ENCODE measurements around the gene PYDC1.
"Not testable (repeated sequence)": the region's sequence is repeated elsewhere in the genome, so short reads cannot be mapped to it uniquely, and the experiment has no call there.

Gene PYDC1

DNA sequence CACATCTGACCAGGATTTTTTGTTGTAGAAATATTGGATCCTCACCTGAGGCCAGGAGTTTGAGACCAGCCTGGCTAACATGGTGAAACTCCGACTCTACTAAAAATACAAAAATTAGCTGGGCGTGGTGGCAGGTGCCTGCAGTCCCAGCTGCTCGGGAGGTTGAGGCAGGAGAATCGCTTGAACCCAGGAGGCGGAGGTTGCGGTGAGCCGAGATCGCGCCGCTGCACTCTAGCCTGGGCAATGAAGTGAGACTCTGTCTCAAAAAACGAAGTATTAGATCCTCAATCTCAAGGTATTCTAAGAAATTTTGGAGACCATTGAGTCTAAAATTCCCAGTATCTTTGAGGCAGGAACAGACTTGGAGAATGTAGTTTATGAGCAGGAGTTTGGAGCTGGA, 21.1 kb downstream of the PYDC1 start:
- DNase-seq (ENCODE audit: low read depth): not testable (repeated sequence)

DNA sequence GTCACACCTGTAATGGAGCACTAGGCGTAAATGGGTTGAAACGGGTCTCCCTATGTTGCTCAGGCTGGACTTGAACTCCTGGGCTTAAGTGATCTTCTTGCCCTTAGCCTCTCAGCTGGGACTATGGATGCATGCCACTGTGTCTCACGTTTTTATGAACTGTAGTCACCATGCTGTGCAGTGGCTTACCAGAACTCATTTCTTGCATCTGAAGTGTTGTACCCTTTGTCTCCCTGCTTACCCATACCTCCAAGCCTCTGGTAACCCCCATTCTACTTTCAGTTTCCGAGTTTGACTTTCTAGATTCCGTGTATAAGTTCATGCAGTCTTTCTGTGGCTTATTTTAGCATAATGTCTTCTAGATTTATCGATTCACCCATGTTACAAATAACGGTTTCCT, 22.0 kb downstream of the PYDC1 start:
- DNase-seq (ENCODE audit: low read depth): no peak

DNA sequence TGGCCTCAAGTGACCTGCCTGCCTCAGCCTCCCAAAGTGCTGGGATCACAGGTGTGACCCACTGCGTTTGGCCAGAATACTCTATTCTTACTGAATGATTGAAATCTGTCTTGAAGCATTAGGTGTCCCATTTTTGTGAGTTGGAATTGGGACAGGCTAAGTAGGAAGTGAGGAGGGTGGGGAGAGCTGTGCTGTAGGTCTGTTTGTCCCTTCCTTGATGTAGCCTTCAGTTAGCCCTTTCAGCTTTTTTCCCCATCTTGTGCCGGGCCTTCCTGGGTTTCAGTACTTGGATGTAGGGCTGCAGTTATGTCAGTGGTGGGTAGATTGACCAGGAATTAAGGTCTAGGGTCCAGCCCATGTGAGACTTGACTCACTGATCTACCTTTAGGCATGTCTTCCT, 23.1 kb downstream of the PYDC1 start:
- no peak for DNase-seq (ENCODE audit: low read depth)

DNA sequence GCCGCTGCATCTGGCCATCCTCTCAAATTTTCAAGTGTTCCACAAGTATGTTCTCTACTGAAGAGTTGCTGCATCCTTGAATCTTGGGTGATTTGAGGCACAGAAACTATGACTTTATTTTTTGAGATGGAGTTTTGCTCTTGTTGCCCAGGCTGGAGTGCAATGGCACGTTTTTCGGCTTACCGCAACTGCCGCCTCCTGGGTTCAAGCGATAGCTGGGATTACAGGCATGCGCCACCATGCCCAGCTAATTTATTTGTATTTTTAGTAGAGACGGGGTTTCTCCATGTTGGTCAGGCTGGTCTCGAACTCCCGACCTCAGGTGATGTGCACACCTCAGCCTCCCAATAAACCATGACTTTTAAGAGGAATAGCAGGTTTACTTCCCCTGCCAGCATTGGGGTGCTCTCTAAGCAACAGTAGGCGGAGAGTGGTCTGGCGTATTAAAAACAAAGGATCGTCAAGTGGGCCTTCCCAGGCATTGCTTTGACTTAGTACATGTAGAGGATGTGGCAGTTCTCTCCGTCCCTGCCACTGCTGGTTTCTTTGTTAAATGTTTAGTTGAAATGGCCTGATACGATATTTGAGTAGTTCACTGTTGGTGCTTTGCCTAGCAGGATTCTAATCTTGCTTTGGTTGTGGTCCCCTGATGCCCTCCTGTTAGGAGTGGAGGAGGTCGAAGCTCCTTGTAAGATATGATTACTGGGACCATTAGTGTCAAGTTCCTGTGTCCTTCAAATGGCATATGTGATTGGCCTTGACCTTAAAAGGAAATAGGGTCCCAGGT, 23.9 kb downstream of the PYDC1 start:
- no peak for DNase-seq (ENCODE audit: low read depth)

DNA sequence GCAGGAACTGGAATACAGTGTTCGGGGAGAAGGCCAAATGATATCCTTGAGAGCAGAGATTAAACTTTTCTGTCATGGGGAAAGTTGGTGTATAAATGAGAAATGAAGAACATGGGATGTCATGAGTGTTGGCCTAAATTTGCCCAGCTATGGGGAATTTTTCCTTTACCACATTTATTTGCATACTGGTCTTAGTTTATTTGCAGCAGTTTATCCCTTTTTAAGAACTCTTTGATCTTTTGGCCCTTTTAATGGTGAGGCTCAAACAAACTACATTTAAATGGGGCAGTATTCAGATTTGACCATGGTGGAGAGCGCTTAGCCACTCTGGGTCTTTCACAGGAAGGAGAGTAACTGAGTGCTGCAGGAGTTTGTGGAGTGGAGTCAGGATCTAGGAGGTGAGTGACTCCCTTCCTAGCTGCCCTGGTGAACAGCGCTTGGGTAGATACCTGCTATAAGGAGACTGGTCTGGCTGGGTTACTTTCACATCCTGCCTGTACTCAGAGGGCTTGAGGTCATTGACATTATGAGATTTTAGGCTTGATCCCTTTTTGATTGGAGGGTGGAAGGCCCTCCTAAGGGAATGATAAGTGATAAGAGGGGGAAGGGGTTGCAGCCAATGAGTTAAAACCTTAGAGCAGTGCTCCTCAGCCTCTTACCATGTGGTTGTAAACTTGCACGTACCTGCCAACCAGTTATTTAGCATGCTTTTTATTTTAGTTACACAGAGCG, 25.1 kb downstream of the PYDC1 start:
- no peak for DNase-seq (ENCODE audit: low read depth)

DNA sequence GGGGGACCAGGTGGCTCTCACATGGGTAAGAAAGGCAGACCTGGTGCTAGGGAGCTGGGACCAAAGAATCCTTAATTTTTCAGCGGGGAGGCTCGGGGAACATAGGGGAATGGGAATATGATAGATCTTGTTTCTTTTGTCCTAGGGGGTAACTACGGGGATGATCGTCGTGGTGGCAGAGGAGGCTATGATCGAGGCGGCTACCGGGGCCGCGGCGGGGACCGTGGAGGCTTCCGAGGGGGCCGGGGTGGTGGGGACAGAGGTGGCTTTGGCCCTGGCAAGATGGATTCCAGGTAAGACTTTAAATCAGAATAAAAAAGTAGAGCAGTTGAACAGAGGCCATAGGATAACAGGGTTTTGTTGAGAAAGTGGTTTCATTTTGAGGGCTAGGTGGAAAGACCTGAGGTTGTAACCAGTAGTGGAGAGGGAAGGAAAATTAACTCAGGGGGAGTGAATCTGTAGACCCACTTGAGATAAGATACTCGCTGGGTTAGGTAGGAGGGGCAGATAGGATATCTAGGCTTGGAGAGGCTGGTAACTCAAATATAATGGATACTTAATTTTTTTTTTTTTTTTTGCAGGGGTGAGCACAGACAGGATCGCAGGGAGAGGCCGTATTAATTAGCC, 26.0 kb downstream of the PYDC1 start:
- DNase-seq (ENCODE audit: low read depth): no peak

DNA sequence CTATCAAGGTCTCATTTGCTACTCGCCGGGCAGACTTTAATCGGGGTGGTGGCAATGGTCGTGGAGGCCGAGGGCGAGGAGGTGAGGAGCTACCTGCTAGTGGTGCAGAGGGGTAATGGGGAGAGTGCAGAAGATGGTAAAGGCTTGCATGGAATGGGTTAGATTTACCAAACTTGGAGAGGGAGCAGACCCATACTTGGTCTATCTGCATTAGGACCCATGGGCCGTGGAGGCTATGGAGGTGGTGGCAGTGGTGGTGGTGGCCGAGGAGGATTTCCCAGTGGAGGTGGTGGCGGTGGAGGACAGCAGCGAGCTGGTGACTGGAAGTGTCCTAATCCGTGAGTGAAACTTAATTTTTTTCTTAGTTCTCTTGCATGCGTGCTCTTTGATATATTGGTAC, 26.9 kb downstream of the PYDC1 start:
- no peak for DNase-seq (ENCODE audit: low read depth)

DNA sequence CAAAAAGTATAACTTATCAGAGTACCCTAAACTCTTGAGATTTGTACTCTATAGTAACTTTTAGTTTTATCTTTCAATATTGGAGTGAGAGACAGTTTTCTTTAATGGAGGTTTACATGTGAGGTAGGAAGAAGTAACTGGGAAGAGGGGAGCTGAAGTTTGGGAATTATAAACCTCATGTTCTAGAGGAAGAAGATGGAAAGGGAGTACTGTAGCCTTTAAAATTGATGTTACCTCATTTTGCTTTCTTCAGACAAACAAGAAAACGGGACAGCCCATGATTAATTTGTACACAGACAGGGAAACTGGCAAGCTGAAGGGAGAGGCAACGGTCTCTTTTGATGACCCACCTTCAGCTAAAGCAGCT, 27.5 kb downstream of the PYDC1 start:
- no peak for DNase-seq (ENCODE audit: low read depth)

DNA sequence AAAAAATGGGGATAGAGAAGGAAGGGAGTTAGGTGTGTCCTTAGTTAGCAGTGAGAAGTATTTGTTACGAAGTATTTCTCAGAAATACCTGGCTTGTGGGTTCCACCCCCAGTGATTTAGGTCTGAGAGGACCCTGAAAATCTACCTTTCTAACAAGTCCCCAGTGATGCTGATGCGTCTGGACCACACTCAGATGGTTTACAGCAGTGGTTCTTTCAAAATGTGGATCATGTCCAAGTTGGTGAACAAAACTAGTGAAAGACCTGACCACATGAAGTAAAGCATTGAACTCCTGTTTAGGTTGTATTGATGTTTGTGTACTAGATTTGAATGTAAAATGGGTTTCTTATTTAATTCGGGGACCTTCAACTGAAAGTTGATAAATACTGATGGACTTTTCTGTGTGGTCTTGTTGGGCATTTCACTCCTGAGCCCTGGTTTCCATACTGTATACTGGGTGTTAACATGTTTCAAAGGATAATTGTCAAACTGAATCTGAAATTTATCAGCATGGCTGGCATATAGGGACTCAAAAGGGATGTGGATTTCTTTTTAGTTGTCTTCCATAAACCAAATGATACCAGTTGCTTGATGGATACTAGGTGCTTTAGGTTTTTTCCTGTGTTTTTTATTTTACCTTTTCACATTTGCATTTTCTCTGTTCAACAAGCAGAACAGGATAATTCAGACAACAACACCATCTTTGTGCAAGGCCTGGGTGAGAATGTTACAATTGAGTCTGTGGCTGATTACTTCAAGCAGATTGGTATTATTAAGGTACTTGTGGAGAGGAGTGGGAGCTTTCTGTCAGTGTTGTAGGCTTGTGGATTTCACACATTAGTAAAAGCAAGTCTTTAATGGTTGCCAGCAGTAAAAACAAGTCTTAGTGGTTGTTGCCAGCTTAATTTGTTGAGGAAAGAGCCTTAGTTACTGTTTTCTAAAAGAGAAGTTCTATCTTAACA, 28.2 kb downstream of the PYDC1 start:
- DNase-seq (ENCODE audit: low read depth): no peak

DNA sequence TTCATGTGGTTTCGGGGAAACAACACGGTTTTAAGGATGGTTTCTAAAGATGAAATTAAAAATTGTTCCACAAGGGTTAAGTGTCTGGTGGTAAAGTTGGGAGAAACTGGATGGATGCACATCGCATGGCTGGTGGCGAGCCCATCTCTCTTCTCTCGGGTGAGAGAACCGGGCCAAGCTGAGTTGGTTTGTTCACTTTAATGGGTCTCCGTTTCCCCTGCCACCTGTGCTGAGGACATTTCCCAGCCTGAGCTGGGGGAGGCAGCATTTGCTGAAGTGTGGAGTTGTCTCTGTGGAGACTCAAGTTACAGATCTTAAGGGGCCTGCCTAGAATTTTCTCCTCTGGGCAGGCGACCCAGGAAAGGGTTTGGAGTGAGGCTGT, 29.1 kb downstream of the PYDC1 start:
- DNase-seq (ENCODE audit: low read depth): no peak

DNA sequence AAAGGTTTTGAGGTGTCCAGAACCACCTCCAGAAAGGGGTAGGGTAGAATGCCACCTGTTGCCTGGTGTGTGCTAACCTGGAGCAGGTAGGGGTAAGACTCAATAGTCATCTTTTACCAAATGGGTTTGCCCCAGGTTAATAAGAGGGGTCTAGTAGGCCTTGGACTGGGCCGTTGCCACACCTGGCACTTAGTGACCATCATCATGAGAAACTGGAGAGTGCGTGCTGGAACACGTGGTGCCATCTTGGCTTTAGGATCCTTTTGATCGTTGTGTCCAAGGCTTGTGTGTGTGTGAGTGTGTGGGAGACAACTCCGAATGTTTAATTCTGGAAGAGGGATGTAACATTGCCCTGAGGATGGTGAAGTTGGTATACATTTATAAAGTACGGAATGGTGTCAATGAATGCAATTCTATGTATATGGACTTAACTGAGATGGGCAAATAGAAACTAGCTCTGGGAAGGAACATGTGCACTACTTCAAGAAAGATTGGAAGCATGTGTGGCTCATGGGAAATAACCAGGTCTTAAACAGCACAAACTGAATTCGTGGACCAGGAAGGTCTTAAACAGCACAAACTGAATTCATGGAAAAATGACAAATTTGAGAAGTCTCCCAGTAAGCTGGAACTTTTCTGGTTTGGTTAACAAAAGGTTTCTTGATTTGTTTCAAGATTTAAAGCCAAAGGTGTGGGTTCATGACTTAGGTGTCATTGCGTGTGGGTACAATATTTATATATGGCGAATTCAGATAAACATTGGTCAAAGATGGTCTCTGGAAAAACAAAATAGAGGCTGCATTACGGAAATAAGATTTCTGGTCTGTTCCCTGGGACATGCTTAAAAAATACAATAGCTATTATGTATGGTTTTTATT, 29.8 kb downstream of the PYDC1 start:
- DNase-seq (ENCODE audit: low read depth): no peak

DNA sequence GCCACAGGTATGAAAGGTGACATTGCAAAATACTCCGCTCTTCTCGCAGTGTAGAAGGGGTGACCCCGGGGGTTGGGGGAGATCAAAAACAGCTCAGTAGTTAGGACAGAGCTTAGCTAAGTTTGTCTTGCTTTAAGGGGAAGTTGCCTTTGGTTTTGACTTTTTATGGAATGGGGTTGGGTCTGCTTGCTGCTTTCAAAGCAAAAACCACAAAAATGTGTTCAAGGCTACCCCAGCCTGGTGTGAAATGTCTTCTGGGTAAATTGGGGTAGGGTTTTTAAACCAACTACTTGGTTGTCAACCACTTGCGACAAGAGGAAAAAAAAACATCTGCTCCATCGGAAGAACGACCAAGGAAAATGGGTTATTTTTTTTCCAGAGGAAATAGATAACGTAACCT, 30.8 kb downstream of the PYDC1 start:
- no peak for DNase-seq (ENCODE audit: low read depth)

DNA sequence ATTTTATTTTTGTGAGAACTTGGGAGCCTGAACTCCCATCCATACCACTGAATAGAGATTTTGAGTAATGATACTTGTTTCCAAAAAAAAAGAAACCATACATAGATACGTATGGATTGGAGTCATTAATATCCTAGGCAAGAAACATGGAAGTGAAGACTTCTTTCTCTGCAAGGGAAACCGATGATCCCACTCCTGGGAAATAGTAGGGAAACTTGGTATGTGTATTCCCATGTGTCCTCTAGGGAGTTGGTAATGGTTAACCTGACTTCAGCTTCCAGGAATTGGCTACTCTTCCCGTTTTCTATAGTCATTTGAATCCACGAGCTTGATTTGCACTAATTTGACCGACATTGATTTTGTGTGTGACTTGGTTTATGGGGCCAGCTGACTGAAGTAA, 31.6 kb downstream of the PYDC1 start:
- DNase-seq (ENCODE audit: low read depth): no peak

DNA sequence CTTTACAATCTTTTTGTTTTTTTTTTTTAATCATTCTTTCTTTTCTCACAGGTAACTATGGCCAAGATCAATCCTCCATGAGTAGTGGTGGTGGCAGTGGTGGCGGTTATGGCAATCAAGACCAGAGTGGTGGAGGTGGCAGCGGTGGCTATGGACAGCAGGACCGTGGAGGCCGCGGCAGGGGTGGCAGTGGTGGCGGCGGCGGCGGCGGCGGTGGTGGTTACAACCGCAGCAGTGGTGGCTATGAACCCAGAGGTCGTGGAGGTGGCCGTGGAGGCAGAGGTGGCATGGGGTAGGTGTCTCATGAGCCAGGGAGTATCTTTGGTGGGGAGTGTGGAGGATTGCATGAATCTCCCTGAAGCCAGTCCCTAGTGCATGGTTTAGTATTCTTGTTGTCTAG, 32.0 kb downstream of the PYDC1 start:
- no peak for DNase-seq (ENCODE audit: low read depth)

DNA sequence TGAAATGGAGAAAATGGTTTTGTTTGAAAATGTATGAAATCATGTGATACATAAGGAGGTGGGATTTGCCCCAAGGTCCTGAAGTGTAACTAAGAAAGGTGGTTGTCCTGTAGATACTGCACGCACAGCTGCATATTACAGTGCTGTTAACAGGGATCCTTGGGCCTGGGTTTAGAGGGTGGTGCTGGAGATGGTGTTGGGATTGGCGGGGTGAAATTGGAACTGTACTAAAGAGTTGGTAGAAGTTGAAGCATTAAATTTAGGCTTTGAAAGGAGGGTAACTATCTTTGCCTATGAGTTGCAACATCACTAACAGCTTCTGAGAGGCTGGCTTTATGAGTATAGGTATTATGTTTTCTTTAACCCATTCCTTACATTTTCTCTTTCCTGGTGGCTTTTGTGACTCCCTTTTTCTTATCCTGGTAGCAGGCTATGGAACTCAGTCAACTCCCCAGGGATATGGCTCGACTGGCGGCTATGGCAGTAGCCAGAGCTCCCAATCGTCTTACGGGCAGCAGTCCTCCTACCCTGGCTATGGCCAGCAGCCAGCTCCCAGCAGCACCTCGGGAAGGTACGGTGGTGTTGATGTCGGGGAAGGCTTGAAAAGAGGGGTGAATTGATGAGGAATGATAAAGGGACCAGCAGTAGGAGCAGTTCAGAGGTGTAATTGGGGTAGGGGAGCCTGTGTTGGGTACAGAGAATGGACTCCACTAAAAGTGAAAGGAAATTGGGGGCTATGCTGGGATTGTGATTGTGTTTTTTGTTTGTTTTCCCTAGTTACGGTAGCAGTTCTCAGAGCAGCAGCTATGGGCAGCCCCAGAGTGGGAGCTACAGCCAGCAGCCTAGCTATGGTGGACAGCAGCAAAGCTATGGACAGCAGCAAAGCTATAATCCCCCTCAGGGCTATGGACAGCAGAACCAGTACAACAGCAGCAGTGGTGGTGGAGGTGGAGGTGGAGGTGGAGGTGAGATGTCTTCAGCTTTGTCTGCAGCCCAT, 33.2 kb downstream of the PYDC1 start:
- no peak for DNase-seq (ENCODE audit: low read depth)

DNA sequence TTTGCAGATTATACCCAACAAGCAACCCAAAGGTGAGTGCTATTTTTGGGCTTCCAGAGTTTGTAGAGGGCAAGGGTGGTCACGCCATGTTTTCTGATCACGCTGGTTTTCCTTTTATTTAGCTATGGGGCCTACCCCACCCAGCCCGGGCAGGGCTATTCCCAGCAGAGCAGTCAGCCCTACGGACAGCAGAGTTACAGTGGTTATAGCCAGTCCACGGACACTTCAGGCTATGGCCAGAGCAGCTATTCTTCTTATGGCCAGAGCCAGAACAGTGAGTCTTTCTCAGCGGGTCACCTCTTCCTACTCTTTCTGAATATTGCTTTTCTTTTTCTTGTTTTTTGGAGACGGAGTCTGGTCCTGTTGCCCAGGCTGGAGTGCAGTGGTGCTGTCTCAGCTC, 34.5 kb downstream of the PYDC1 start:
- no peak for DNase-seq (ENCODE audit: low read depth)

DNA sequence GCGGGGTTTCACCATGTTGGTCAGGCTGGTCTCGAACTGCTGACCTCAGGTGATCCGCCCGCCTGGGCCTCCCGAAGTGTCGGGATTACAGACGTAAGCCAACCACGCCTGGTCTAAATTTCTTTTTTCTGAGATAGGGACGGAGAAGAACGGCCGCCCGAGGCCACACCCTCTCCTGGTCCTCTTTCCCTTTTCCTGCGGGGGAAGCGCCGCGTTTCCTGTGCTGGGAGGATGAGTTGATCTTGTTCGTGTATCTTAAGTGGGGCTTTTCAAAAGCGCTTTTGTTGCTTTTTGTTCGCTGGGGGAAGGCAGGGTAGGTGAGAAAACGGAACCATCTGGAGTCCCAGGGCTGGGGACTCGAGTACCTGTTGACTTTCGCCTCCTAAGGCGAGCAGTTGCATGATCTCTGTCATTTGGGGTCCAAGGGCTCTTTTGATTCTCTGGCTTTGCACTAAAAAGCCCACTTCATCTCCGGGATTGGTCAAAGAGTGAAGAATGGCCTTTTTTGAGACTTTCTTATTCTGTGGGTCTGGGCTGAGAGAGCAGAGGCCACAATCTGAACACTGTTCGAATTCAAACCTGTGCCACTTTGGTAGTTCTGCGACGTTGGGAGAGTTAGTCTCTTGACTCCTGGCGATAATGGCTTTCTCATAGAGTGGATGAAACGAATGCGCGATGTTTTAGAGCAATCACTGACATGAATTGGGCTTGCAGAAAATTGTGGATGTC, 35.7 kb downstream of the PYDC1 start:
- DNase-seq (ENCODE audit: low read depth): no peak

DNA sequence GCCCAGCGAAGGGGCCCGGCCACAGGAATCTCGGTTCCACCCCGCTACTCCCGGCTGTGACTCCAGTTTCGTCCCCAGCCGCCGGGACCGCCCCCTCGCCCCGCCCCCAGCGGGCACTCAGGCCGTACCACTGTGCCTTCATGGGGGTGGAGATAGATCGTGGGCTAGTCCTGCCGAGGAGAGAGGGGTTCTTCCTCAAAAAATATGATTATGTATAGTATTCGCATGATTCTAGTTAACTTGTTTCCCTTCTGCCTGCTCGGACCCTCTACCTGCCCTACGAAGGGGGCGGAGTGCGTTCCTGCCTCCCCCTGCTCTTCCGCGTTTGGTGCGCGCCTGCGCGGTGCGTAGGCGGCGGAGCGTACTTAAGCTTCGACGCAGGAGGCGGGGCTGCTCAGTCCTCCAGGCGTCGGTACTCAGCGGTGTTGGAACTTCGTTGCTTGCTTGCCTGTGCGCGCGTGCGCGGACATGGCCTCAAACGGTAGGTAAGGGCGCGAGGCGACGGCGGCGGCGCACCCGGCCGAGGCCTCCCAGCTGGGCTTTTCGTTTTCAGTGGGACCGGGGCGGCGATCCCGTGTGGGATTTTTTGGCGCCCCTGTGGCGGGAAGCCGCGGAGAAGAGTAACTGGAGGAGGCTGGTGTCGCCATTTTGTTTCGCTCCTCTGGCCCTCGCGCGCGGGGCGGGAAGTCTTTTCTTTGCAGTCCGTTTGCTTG, 37.0 kb downstream of the PYDC1 start, which contains the start of gene FUS:
FUS (plus strand) TSS at position 393 of the 713 bp plus-strand sequence; CDS start at position 469, 76 bp downstream.
- peak; percentile 75 for DNase-seq (ENCODE audit: low read depth)

Data from stimulated activated CD8-positive, alpha-beta memory T cell treated with anti-CD3 and anti-CD28 coated beads, Interleukin-7, amount 100 ng/mL, for 24 hours (primary cell).